Parathyroid adenoma (tissue), 2 donors: Measurements from ENCODE around the gene HK3.

Experiments used
- H2AFZ ChIP-seq: fragments of 300-600 bp; sonication (generic); one replicate; pipeline ENCODE4 v1.7.0; 2017; ENCODE audit warnings: antibody characterized with exemption, mild to moderate bottlenecking
- H3K27ac ChIP-seq: fragments of 300-600 bp; sonication (generic); one replicate; pipeline ENCODE4 v1.7.0; 2017
- H3K27me3 ChIP-seq: fragments of 300-600 bp; sonication (generic); one replicate; pipeline ENCODE4 v1.7.0; 2017; ENCODE audit warnings: low read length; ENCODE audit not compliant: control insufficient read depth, insufficient read depth
- H3K36me3 ChIP-seq: fragments of 300-600 bp; sonication (generic); one replicate; pipeline ENCODE4 v1.7.0; 2017; ENCODE audit warnings: low read length; ENCODE audit not compliant: control insufficient read depth, insufficient read depth
- H3K4me1 ChIP-seq: fragments of 300-600 bp; sonication (generic); one replicate; pipeline ENCODE4 v1.7.0; 2017; ENCODE audit warnings: control low read depth
- H3K4me2 ChIP-seq: fragments of 300-600 bp; sonication (generic); one replicate; pipeline ENCODE4 v1.7.0; 2017; ENCODE audit warnings: low read length
- H3K4me3 ChIP-seq: fragments of 300-600 bp; sonication (generic); one replicate; pipeline ENCODE4 v1.7.0; 2017; ENCODE audit warnings: low read depth, low read length
- H3K79me2 ChIP-seq: fragments of 300-600 bp; sonication (generic); one replicate; pipeline ENCODE4 v1.7.0; 2017; ENCODE audit warnings: control low read depth
- H3K9ac ChIP-seq: fragments of 300-600 bp; sonication (generic); one replicate; pipeline ENCODE4 v1.7.0; 2017; ENCODE audit warnings: mild to moderate bottlenecking
- H3K9me3 ChIP-seq: fragments of 300-600 bp; sonication (generic); one replicate; pipeline ENCODE4 v1.7.0; 2017; ENCODE audit warnings: low read length; ENCODE audit not compliant: control insufficient read depth
- CTCF ChIP-seq: fragments of 300-600 bp; sonication (generic); IDR thresholded peaks from one replicate; pipeline ENCODE4 v1.7.0; 2017; ENCODE audit warnings: antibody characterized with exemption, mild to moderate bottlenecking
- donor health status: primary hyperparathyroidism.

HK3 gene

GRCh38 chr5:176882567-176882903, 16.6 kb downstream of the HK3 start:
- Histone ChIP-seq H3K79me2 (no peaks in the 10 kb centered on the region), H3K9me3 (no peaks in the 10 kb centered on the region), H3K36me3 (no peaks in the 10 kb centered on the region), H3K4me3 (no peak overlapping the region), H3K9ac (no peak overlapping the region), H2AFZ (no peak overlapping the region), H3K27me3 (no peaks in the 10 kb centered on the region), H3K27ac (no peak overlapping the region), H3K4me1 (no peaks in the 10 kb centered on the region), H3K4me2 (no peak overlapping the region)
- TF ChIP-seq CTCF = no peak

- no peak overlapping the region for H2AFZ ChIP-seq
- H3K4me1 ChIP-seq = no peaks in the 10 kb centered on the region
- H3K4me2 ChIP-seq = no peak overlapping the region
- no peaks in the 10 kb centered on the region for H3K79me2 ChIP-seq
- H3K9ac ChIP-seq = no peak overlapping the region
- H3K27me3 ChIP-seq = no peaks in the 10 kb centered on the region
- H3K4me3 ChIP-seq = no peak overlapping the region
- TF ChIP-seq CTCF = no peak
- no peaks in the 10 kb centered on the region for H3K9me3 ChIP-seq
- no peaks in the 10 kb centered on the region for H3K36me3 ChIP-seq
- no peak overlapping the region for H3K27ac ChIP-seq
Observed at GRCh38 chr5:176881816-176882566, 17.2 kb downstream of the HK3 start.

GRCh38 chr5:176881021-176881749, 18.0 kb downstream of the HK3 start:
- Histone ChIP-seq H3K4me3 (no peak overlapping the region), H3K79me2 (no peaks in the 10 kb centered on the region), H3K9ac (no peak overlapping the region), H3K4me2 (no peak overlapping the region), H3K9me3 (no peaks in the 10 kb centered on the region), H3K4me1 (no peaks in the 10 kb centered on the region), H3K27me3 (no peaks in the 10 kb centered on the region), H3K27ac (no peak overlapping the region), H3K36me3 (no peaks in the 10 kb centered on the region), H2AFZ (no peak overlapping the region)
- TF ChIP-seq CTCF = no peak

DNA sequence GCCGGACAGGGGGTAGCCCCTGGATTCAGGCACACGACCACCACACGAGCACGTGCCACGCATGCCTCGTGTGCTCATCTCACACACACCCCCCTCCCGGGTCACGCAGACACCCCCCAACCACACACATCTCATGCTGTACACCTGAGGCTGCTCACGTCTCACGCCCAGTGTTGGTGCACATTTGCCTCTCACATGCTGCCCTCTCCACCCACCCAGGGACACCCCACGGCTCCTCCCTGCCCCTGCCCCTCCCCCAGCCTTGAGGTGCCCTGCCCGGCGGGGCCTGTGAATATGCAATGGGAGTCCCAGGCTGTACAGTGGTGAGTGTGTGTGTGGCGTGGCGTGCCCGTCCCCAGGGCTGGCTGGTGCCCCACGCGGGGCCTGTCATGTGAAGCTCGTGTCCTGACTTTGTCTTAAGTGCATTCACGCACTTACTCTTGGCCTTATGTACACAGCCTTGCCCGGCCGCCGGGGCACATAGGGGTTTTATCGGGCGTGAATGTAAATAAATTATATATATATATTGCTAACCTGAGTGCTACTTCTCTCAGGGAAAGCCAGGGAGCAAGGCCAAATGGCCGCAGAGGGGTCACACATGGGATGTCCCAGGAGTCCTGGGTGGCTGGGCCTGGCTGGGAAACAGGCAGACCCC, 18.7 kb downstream of the HK3 start:
- H3K4me2 ChIP-seq = no peak overlapping the region
- no peaks in the 10 kb centered on the region for H3K79me2 ChIP-seq
- H3K36me3 ChIP-seq = no peaks in the 10 kb centered on the region
- H2AFZ ChIP-seq = no peak overlapping the region
- no peak overlapping the region for H3K9ac ChIP-seq
- H3K27ac ChIP-seq = no peak overlapping the region
- H3K4me1 ChIP-seq = no peaks in the 10 kb centered on the region
- no peaks in the 10 kb centered on the region for H3K27me3 ChIP-seq
- no peak overlapping the region for H3K4me3 ChIP-seq
- no peaks in the 10 kb centered on the region for H3K9me3 ChIP-seq
- TF ChIP-seq CTCF = no peak
